GM18873 (cell line): ENCODE measurements around the gene SLC35F3.

Experiments
- ATAC-seq: cut with Tn5 transposase; IDR thresholded peaks from one replicate; pipeline ENCODE4 v1.9.1; 2021; ENCODE audit warnings: mild to moderate bottlenecking, moderate library complexity, moderate number of reproducible peaks; ENCODE audit not compliant: unreplicated experiment, low FRiP score

Gene SLC35F3

DNA sequence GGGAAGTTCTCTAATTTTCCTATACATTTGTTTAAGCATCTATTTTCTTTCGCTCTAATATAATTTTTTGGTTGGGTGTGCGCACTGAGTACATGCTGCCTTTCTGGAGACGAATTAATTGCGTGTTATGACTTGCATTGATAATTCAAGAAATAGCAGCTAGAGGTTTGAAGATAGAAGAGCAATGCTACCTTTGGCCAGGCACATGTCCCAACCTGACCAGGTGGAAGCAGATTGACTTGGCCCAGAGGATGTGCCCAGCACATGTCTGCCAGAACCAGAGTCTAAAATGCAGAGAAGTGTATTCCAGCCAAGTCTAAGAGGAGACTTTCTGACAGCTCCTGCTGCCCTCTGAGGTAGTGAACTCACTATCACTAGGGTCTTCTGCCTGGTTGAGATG is 114.3 kb downstream of the SLC35F3 start:
- ATAC-seq, result no peak

DNA sequence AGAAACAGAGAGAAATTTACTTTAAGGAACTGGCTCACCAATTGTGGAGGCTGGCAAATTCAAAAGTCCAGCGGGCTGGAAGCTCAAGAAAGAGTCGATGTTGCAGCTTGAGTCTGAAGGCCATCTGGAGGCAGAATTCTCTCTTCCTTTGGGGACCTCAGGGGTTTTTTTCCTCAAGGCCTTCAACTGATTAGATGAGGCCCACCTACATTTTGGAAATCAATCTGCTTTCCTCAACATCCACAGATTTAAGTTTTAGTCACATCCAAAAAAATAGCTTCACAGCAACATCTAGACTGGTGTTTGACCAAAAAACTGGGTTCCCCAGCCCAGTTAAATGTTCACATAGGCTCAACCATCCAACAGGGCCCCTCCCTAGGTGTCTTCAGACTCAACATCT is 114.9 kb downstream of the SLC35F3 start:
- ATAC-seq, result no peak

DNA sequence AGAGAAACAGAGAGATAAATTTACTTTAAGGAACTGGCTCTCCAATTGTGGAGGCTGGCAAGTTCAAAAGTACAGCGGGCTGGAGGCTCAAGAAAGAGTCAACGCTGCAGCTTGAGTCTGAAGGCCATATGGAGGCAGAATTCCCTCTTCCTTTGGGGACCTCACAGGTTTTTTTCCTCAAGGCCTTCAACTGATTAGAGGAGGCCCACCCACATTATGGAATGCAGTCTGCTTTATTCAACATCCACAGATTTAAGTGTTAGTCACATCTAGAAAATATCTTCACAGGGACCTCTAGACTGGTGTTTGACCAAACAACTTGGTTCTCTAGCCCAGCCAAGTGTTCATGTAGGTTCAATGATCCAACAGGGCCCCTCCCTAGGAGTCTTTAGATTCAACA is 117.8 kb downstream of the SLC35F3 start:
- ATAC-seq, result no peak

- ATAC-seq, result no peak
Observed at GRCh38 chr1:234039603-234040002, 135.1 kb downstream of the SLC35F3 start.

- no peak for ATAC-seq
Observed at GRCh38 chr1:234040446-234041317, 136.2 kb downstream of the SLC35F3 start.

- ATAC-seq, result no peak
Observed at GRCh38 chr1:234044079-234044478, 139.6 kb downstream of the SLC35F3 start.

DNA sequence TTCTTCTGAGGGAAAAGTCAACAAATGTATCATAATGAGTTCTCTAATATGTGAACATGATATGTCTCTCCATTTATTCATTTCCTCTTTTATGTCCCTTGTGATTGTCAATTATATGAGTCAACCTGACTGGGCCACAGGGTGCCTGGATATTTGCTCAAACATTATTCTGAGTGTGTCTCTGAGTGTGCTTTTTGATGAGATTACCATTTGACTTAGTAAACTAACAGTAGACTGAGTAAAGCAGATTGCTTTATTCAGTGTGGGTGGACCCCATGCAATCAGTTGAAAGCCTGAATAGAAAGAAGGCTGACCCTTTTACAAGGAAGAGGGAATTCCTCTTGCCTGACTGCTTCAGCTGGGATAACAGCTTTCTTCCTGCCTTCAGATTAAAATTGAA is 142.6 kb downstream of the SLC35F3 start:
- ATAC-seq, result no peak

DNA sequence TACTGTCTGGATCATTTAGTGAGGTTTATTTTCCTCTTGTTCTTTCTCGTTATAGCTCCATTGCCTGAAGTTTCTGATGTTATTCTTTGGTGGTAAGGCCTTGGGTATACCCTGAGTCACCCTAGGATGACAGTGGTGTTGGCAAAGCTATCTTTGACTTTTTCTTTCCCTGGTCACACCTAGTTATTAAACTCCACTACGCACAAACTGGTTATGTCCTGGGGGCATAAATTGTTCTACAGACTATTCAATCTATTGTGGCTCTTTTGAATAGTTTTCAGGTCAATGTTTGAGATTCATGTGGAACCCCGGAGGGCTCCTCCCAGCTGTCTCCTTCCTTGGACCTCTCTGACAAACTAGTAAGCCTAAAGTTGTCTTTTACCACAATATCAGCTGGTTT is 157.7 kb downstream of the SLC35F3 start:
- no peak for ATAC-seq

DNA sequence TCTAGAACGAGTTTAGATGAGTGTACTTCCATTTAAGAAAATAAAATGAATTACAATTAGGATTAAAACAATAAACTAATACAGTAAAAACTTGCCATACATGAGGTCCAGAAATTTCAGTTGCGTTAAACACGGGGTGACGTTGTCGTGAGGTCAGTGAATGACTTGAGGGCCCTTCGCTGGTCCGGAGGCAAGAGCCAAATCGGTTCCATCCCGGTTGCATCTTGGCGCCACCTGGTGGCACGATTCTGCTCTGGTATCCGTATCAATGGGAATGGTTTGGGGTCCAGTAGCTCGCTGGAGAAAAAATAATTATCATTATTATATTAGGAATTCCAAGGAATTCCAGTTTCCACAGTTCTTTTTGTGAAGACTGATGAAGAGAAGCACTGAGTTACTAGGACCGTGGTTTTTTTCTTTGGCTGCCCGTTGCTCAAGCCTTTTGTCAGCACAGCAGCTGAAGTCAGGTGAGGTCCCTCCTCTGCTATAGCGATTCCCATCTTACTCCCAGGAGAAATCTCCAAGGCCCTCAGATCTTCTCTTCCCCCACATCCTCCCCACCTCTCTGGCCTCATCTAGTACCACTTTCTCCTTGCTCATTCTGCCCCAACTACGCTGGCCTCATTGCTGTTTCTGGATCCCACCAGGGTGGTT is 161.4 kb downstream of the SLC35F3 start:
- ATAC-seq, result no peak

DNA sequence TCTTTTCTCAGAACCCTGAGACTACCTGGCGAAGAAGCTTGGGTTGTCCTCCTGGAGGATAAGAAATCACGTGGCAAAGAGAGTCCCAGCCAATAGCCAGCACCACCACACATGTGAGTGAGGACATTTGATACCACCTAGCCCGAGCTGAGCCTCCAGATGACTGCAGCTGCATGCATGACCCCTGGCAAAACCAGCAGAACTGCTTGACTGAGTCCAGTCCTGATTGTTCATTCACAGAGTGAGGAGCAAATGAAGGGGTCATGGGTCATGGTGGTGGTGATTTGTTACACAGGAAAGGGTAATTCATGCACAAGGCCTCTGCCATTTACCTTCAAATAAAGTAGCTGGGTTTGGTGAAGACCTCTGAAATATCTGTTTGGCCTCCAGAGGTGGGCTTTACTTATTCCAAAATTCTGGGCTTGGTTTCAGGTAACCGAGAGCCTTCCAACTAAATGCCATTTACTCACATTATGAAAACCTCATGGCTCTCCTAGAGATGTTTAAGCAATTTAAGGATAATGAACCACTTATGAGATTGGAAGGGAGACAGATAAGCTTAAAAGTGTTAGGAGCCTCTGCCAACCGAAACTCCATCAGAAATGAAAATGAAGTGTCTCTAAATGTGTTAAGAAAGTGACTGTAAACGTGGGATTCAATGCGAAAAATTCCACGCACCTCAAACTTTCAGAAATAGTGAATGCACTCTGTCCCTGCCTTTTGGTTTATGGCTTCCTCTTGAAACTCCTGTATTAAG is 163.3 kb downstream of the SLC35F3 start:
- ATAC-seq, result no peak

DNA sequence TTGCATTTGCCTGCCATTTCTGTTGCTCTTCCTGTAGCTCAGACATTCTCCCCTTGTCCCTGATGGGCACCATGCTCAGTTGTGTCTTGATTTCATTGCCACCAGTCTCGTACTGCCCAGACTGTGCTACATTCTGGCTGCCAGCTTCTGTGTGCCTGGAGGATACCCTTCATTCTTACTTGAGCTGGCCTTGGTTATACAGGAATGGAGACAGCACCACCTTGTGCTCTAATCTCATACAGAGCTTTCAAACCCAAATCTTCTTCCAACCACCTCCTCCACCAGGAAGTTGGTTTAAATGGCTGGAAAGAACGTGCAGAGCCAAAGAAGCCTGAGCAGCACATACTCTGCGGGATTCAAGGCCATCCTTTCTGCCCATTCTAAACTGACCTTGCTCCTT is 165.3 kb downstream of the SLC35F3 start:
- ATAC-seq, result no peak

GRCh38 chr1:234072793-234073192 is 168.3 kb downstream of the SLC35F3 start:
- no peak for ATAC-seq

- no peak for ATAC-seq
Observed at GRCh38 chr1:234078143-234078542, 173.7 kb downstream of the SLC35F3 start.

- no peak for ATAC-seq
Observed at GRCh38 chr1:234079896-234080295, 175.4 kb downstream of the SLC35F3 start.

- no peak for ATAC-seq
Observed at GRCh38 chr1:234083460-234083859, 179.0 kb downstream of the SLC35F3 start.

DNA sequence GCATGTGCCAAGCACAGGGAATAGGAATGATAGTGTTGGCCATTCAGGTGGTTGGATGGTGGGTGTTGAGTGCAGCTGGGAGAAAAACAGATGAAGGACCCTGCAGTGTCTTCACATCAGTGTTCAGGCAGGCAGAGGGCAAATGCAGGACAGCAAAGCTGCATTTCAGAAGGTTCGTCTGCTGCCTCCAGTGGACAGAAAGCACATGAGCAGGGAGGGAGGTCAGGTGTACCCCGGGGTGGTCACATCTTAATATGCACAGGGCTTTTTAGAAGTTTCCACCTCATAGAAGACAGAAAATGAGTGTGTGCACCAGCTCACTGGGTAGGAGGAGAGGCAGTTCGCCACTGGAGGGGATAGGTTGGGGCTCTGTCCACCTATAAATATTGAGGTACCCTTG is 184.9 kb downstream of the SLC35F3 start:
- ATAC-seq, result no peak

GRCh38 chr1:234090212-234091064 is 186.0 kb downstream of the SLC35F3 start:
- ATAC-seq, result no peak

DNA sequence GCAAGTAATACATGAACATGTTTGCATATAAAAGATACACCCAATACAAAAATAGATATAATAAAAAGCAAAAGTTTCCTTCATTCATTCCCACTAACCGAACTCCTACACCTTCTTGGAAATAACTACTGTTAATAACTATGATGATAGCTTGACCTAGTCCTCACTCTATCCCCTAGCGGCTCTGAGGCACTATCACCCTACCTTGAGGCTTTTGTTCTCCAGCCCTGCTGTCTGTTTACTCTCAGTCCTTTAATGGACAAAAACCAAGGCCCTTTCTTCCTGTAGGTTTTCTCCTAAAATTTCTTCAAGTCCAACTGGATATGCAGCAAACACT is 186.6 kb downstream of the SLC35F3 start:
- no peak for ATAC-seq

- ATAC-seq, result no peak
Observed at GRCh38 chr1:234091876-234092275, 187.4 kb downstream of the SLC35F3 start.

DNA sequence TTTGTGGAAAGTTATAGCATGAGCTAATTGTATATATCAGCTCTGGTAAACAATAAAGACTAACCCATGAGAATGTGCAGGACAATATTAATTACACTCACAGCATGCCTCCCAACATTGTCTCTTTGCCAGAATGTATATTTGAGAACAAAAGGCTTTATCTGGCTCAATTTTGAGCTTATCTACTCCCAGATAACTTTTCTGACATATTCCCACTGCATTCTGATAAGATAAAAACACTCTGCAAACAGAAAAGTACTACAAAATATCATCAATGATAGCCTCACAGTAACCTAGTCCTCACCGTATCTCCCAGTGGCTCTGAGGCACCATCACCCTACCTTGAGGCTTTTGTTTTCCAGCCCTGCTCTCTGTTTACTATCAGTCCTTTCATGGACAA is 188.6 kb downstream of the SLC35F3 start:
- ATAC-seq, result no peak
